ENCODE measurements around the gene KLHL17.

KLHL17 gene

GRCh38 chr1:981491-981954 lies 21.1 kb downstream of the KLHL17 start:
- H3K14ac ChIP-seq (ENCODE audit: low read length), result no peak overlapping the region
- H3K36me3 ChIP-seq (ENCODE audit: control insufficient read depth in 1 of 2, insufficient read depth in 2 of 2, low read length in 2 of 2), result no peaks in the 10 kb centered on the region
- peak overlapping the region; percentile 26 for H2BK120ac ChIP-seq (ENCODE audit: insufficient read depth, low read length, poor library complexity)
- H4K8ac ChIP-seq (ENCODE audit: low read depth, low read length), result no peak overlapping the region
- no peak overlapping the region for H3K9ac ChIP-seq (ENCODE audit: low read length)
- WGBS (ENCODE audit: extremely low coverage, insufficient coverage, insufficient read length), result no CpG with 5 or more reads among the region's 21 CpGs
- H3K4me1 ChIP-seq (ENCODE audit: control insufficient read depth in 1 of 2, insufficient read depth in 2 of 2, low read length in 2 of 2), result no peaks in the 10 kb centered on the region
- H3K4me3 ChIP-seq (ENCODE audit: low read depth, low read length), result no peak overlapping the region
- H3K27ac ChIP-seq (ENCODE audit: low read depth, low read length), result no peak overlapping the region
- no peaks in the 10 kb centered on the region for H3K79me2 ChIP-seq (ENCODE audit: control insufficient read depth, insufficient read depth, low read length, poor library complexity)
- H3K4ac ChIP-seq (ENCODE audit: low read depth, low read length), result no peak overlapping the region
- no peak overlapping the region for H4K12ac ChIP-seq (ENCODE audit: low read depth, low read length)
- H2BK5ac ChIP-seq (ENCODE audit: low read depth, low read length, poor library complexity), result no peak overlapping the region
- no peaks in the 10 kb centered on the region for H3K9me3 ChIP-seq (ENCODE audit: insufficient read depth, low read depth, low read length)
- no peak overlapping the region for H4K91ac ChIP-seq (ENCODE audit: low read depth, low read length)
- H2AFZ ChIP-seq (ENCODE audit: insufficient read depth, low read length, poor library complexity), result no peak overlapping the region
- H3K79me1 ChIP-seq (ENCODE audit: low read length), result no peaks in the 10 kb centered on the region
- H2AK5ac ChIP-seq (ENCODE audit: low read length), result no peak overlapping the region
- no peak overlapping the region for H3K23ac ChIP-seq (ENCODE audit: low read length)
- H2BK12ac ChIP-seq (ENCODE audit: low read length), result no peak overlapping the region
- no peak for DNase-seq
- no peak overlapping the region for H3K4me2 ChIP-seq (ENCODE audit: low read length)
- no peak overlapping the region for H3K18ac ChIP-seq (ENCODE audit: low read length)
- H3K27me3 ChIP-seq (ENCODE audit: insufficient read depth, low read length), result no peaks in the 10 kb centered on the region

GRCh38 chr1:981955-982558 lies 21.7 kb downstream of the KLHL17 start, which contains the start of gene PERM1:
TSS of gene PERM1 (minus strand) at chr1:982093. CDS start at chr1:981029, 1,064 bp downstream.
- H4K12ac ChIP-seq (ENCODE audit: low read depth, low read length), result no peak within 1 kb of the TSS
- no peak within 1 kb of the TSS for H3K27ac ChIP-seq (ENCODE audit: low read depth, low read length)
- H3K9ac ChIP-seq (ENCODE audit: low read length), result no peak within 1 kb of the TSS
- H2BK120ac ChIP-seq (ENCODE audit: insufficient read depth, low read length, poor library complexity), result peak within 1 kb of the TSS; percentile 26
- H3K18ac ChIP-seq (ENCODE audit: low read length), result no peak within 1 kb of the TSS
- DNase-seq, result no peak
- H3K27me3 ChIP-seq (ENCODE audit: insufficient read depth, low read length), result no peaks in the 10 kb centered on the region
- no peaks in the 10 kb centered on the region for H3K79me1 ChIP-seq (ENCODE audit: low read length)
- no peaks in the 10 kb centered on the region for H3K4me1 ChIP-seq (ENCODE audit: control insufficient read depth in 1 of 2, insufficient read depth in 2 of 2, low read length in 2 of 2)
- no peak within 1 kb of the TSS for H2BK5ac ChIP-seq (ENCODE audit: low read depth, low read length, poor library complexity)
- WGBS (ENCODE audit: extremely low coverage, insufficient coverage, insufficient read length), result no CpG with 5 or more reads among the region's 28 CpGs
- no peak within 1 kb of the TSS for H2AK5ac ChIP-seq (ENCODE audit: low read length)
- no peak within 1 kb of the TSS for H4K91ac ChIP-seq (ENCODE audit: low read depth, low read length)
- H3K14ac ChIP-seq (ENCODE audit: low read length), result no peak within 1 kb of the TSS
- H3K4ac ChIP-seq (ENCODE audit: low read depth, low read length), result no peak within 1 kb of the TSS
- H3K36me3 ChIP-seq (ENCODE audit: control insufficient read depth in 1 of 2, insufficient read depth in 2 of 2, low read length in 2 of 2), result no peaks in the 10 kb centered on the region
- H3K9me3 ChIP-seq (ENCODE audit: insufficient read depth, low read depth, low read length), result no peaks in the 10 kb centered on the region
- H3K4me2 ChIP-seq (ENCODE audit: low read length), result no peak within 1 kb of the TSS
- no peak within 1 kb of the TSS for H3K4me3 ChIP-seq (ENCODE audit: low read depth, low read length)
- H3K79me2 ChIP-seq (ENCODE audit: control insufficient read depth, insufficient read depth, low read length, poor library complexity), result no peaks in the 10 kb centered on the region
- no peak within 1 kb of the TSS for H2BK12ac ChIP-seq (ENCODE audit: low read length)
- no peak within 1 kb of the TSS for H2AFZ ChIP-seq (ENCODE audit: insufficient read depth, low read length, poor library complexity)
- H4K8ac ChIP-seq (ENCODE audit: low read depth, low read length), result no peak within 1 kb of the TSS
- H3K23ac ChIP-seq (ENCODE audit: low read length), result no peak within 1 kb of the TSS

GRCh38 chr1:982765-983436 lies 22.5 kb downstream of the KLHL17 start:
- H3K9ac ChIP-seq (ENCODE audit: low read length), result no peak overlapping the region
- no CpG with 5 or more reads among the region's 43 CpGs for whole genome bisulfite sequencing (ENCODE audit: extremely low coverage, insufficient coverage, insufficient read length)
- H4K8ac ChIP-seq (ENCODE audit: low read depth, low read length), result no peak overlapping the region
- no peak overlapping the region for H2AFZ ChIP-seq (ENCODE audit: insufficient read depth, low read length, poor library complexity)
- no peak overlapping the region for H3K27ac ChIP-seq (ENCODE audit: low read depth, low read length)
- H3K14ac ChIP-seq (ENCODE audit: low read length), result no peak overlapping the region
- H2BK120ac ChIP-seq (ENCODE audit: insufficient read depth, low read length, poor library complexity), result no peak overlapping the region
- H2AK5ac ChIP-seq (ENCODE audit: low read length), result no peak overlapping the region
- H3K4me3 ChIP-seq (ENCODE audit: low read depth, low read length), result no peak overlapping the region
- H3K79me1 ChIP-seq (ENCODE audit: low read length), result no peaks in the 10 kb centered on the region
- peak in 1 of 2 donors; percentile 17 for DNase-seq
- H4K91ac ChIP-seq (ENCODE audit: low read depth, low read length), result no peak overlapping the region
- no peaks in the 10 kb centered on the region for H3K79me2 ChIP-seq (ENCODE audit: control insufficient read depth, insufficient read depth, low read length, poor library complexity)
- no peak overlapping the region for H4K12ac ChIP-seq (ENCODE audit: low read depth, low read length)
- H3K36me3 ChIP-seq (ENCODE audit: control insufficient read depth in 1 of 2, insufficient read depth in 2 of 2, low read length in 2 of 2), result no peaks in the 10 kb centered on the region
- no peak overlapping the region for H2BK5ac ChIP-seq (ENCODE audit: low read depth, low read length, poor library complexity)
- no peaks in the 10 kb centered on the region for H3K27me3 ChIP-seq (ENCODE audit: insufficient read depth, low read length)
- no peak overlapping the region for H3K4ac ChIP-seq (ENCODE audit: low read depth, low read length)
- no peaks in the 10 kb centered on the region for H3K9me3 ChIP-seq (ENCODE audit: insufficient read depth, low read depth, low read length)
- no peaks in the 10 kb centered on the region for H3K4me1 ChIP-seq (ENCODE audit: control insufficient read depth in 1 of 2, insufficient read depth in 2 of 2, low read length in 2 of 2)
- H2BK12ac ChIP-seq (ENCODE audit: low read length), result no peak overlapping the region
- no peak overlapping the region for H3K23ac ChIP-seq (ENCODE audit: low read length)
- no peak overlapping the region for H3K18ac ChIP-seq (ENCODE audit: low read length)
- no peak overlapping the region for H3K4me2 ChIP-seq (ENCODE audit: low read length)

- Histone ChIP-seq H3K9me3 (ENCODE audit: insufficient read depth, low read depth, low read length) (no peaks in the 10 kb centered on the region), H3K79me2 (ENCODE audit: control insufficient read depth, insufficient read depth, low read length, poor library complexity) (no peaks in the 10 kb centered on the region), H3K4ac (ENCODE audit: low read depth, low read length) (no peak overlapping the region), H4K8ac (ENCODE audit: low read depth, low read length) (no peak overlapping the region), H3K4me2 (ENCODE audit: low read length) (peak overlapping the region; percentile 43), H4K91ac (ENCODE audit: low read depth, low read length) (no peak overlapping the region), H3K4me3 (ENCODE audit: low read depth, low read length) (no peak overlapping the region), H3K27ac (ENCODE audit: low read depth, low read length) (no peak overlapping the region), H3K18ac (ENCODE audit: low read length) (no peak overlapping the region), H3K14ac (ENCODE audit: low read length) (no peak overlapping the region), H3K36me3 (ENCODE audit: control insufficient read depth in 1 of 2, insufficient read depth in 2 of 2, low read length in 2 of 2) (no peaks in the 10 kb centered on the region), H3K9ac (ENCODE audit: low read length) (no peak overlapping the region), H4K12ac (ENCODE audit: low read depth, low read length) (no peak overlapping the region), H2BK12ac (ENCODE audit: low read length) (no peak overlapping the region), H2AK5ac (ENCODE audit: low read length) (peak overlapping the region; percentile 95), H2AFZ (ENCODE audit: insufficient read depth, low read length, poor library complexity) (peak overlapping the region; percentile 74), H3K79me1 (ENCODE audit: low read length) (no peaks in the 10 kb centered on the region), H2BK120ac (ENCODE audit: insufficient read depth, low read length, poor library complexity) (no peak overlapping the region), H3K23ac (ENCODE audit: low read length) (no peak overlapping the region), H2BK5ac (ENCODE audit: low read depth, low read length, poor library complexity) (no peak overlapping the region), H3K27me3 (ENCODE audit: insufficient read depth, low read length) (no peaks in the 10 kb centered on the region), H3K4me1 (ENCODE audit: control insufficient read depth in 1 of 2, insufficient read depth in 2 of 2, low read length in 2 of 2) (no peaks in the 10 kb centered on the region)
- DNase-seq, result peak in 1 of 2 donors; percentile 45
- WGBS (ENCODE audit: extremely low coverage, insufficient coverage, insufficient read length), result no CpG with 5 or more reads among the region's 29 CpGs
Observed at GRCh38 chr1:983798-984475, 23.6 kb downstream of the KLHL17 start.

Measured in trophoblast cell (in vitro differentiated cells and primary cell).